ENCODE data around the gene EFCAB12. TPM values are rescaled to one million over a fixed set of nuclear protein-coding genes. Genes with fewer than 3 reads are reported as not detected.

Gene EFCAB12
- total and polyA plus RNA-seq, 2 of the 8 experiments (the other 6 are each of a cell fraction or from before 2014, with no cell fraction given): 0.60 to 0.99 TPM

- peaks cover 21 to 69% (median 48%) of the 10 kb centered on the region in 4 experiments for H3K36me3 ChIP-seq (ENCODE audit: control insufficient read depth in 2 of 4, insufficient read depth in 4 of 4, low read length in 3 of 4)
- WGBS, 2 experiments (ENCODE audit: extremely low coverage in 1 of 2, insufficient coverage in 1 of 2, insufficient read length in 1 of 2, insufficient replicate concordance in 2 of 2, low coverage in 1 of 2, low lambda C conversion rate in 2 of 2, missing lambda C conversion rate in 1 of 2): 79% methylated on average over 1 of the region's 1 CpG; no CpG with 5 or more reads in 1 of the 2 experiments
- H3K14ac ChIP-seq (ENCODE audit: insufficient read length): no peak overlapping the region
- no peak for FAIRE-seq
- no peak overlapping the region for H3K56ac ChIP-seq (replicated peaks; ENCODE audit: insufficient read length, low read depth, low read length)
- TF ChIP-seq CHD1 (IDR thresholded peaks at IDR 0.05; ENCODE audit: low read depth, low read length): no peak
- TF ChIP-seq BRCA1 (IDR thresholded peaks at IDR 0.05; ENCODE audit: low read depth, low read length): no peak
- TF ChIP-seq RFX5 (IDR thresholded peaks at IDR 0.05; ENCODE audit: borderline replicate concordance, low read depth, low read length): no peak
- H3K23ac ChIP-seq (ENCODE audit: insufficient read length): no peak overlapping the region
- POLR2A ChIA-PET (ENCODE audit: partially characterized antibody): interaction anchor here (1.4 kb wide), 1 partner anchor 118 kb away, joined by 5 read pairs; a partner anchor contains a TSS
- H3K18ac ChIP-seq (ENCODE audit: extremely low read depth, low read length): no peak overlapping the region
- H2BK15ac ChIP-seq (ENCODE audit: low read length): no peak overlapping the region
- no peak overlapping the region for H3K4me2 ChIP-seq (ENCODE audit: insufficient read depth in 1 of 2, low read depth in 2 of 2, low read length in 2 of 2)
- H3K4me3 ChIP-seq (ENCODE audit: extremely low read depth in 1 of 4, insufficient read depth in 2 of 4, low read depth in 3 of 4, low read length in 4 of 4): no peak overlapping the region
- H2AK5ac ChIP-seq (ENCODE audit: low read depth, low read length): no peak overlapping the region
- H4K20me1 ChIP-seq (replicated peaks in 1 of 2; ENCODE audit: control insufficient read depth in 1 of 2, insufficient read depth in 2 of 2, low read length in 2 of 2): no peaks in the 10 kb centered on the region
- H3K4me1 ChIP-seq (replicated peaks in 1 of 4; ENCODE audit: control insufficient read depth in 3 of 4, insufficient read depth in 4 of 4, low read length in 3 of 4): peaks cover 0 to 9% (median 5%) of the 10 kb centered on the region in 4 experiments; a peak in 6 of 7 replicates
- no peak for DNase-seq (ENCODE audit: low read depth in 1 of 2, low spot score in 2 of 2)
- peaks cover 0 to 29% of the 10 kb centered on the region in 2 experiments; a peak in 3 of 4 replicates for H3K79me2 ChIP-seq (ENCODE audit: control insufficient read depth in 1 of 2, insufficient read depth in 2 of 2, low read length in 2 of 2)
- H3K4ac ChIP-seq (replicated peaks; ENCODE audit: insufficient read length, low read depth, low read length): no peak overlapping the region
- H2BK20ac ChIP-seq (ENCODE audit: low read length): no peak overlapping the region
- H2BK5ac ChIP-seq (ENCODE audit: low read depth, low read length): no peak overlapping the region
- H3K27me3 ChIP-seq (replicated peaks in 1 of 4; ENCODE audit: control insufficient read depth in 3 of 4, extremely low read depth in 1 of 4, insufficient read depth in 3 of 4, low read length in 3 of 4): no peaks in the 10 kb centered on the region
- H3K79me1 ChIP-seq (ENCODE audit: low read depth, low read length): no peaks in the 10 kb centered on the region
- no peak overlapping the region for H4K91ac ChIP-seq (replicated peaks; ENCODE audit: insufficient read length, low read length)
- H3K9ac ChIP-seq (replicated peaks in 1 of 4; ENCODE audit: extremely low read depth in 1 of 4, low read depth in 3 of 4, low read length in 3 of 4): no peak overlapping the region
- H2BK120ac ChIP-seq (replicated peaks; ENCODE audit: low read depth, low read length): no peak overlapping the region
- H3K9me3 ChIP-seq (ENCODE audit: insufficient read depth in 2 of 2, low read depth in 1 of 2, low read length in 1 of 2): no peaks in the 10 kb centered on the region
- no peaks in the 10 kb centered on the region; the same call in 1 of the 2 replicates for H3K23me2 ChIP-seq (ENCODE audit: low read depth, low read length)
- CTCF ChIA-PET (ENCODE audit: partially characterized antibody): interaction anchor here (1.2 to 2.8 kb wide), 2 partner anchors 11 to 51 kb away, joined by 3 to 10 read pairs; no protein-coding TSS in a partner anchor
- no peak overlapping the region for H4K8ac ChIP-seq (ENCODE audit: extremely low read depth, insufficient read depth, low read length)
- no peak overlapping the region for H3K27ac ChIP-seq (ENCODE audit: low read depth, low read length)
- no peak overlapping the region for H2BK12ac ChIP-seq (ENCODE audit: low read depth, low read length)
- no peak overlapping the region for H4K5ac ChIP-seq (ENCODE audit: insufficient read length, low read depth, low read length)
- no peak overlapping the region for H2AFZ ChIP-seq (ENCODE audit: low read length)
Observed at GRCh38 chr3:129434140-129434539, 5.7 kb upstream of the EFCAB12 start.

Data from H1 (cell line).